WTC11 (cell line): ENCODE results near the gene TAF1D.

Source experiments
- TF ChIP-seq, protein P1 (sequence below): sonication (generic); formaldehyde crosslinking; IDR thresholded peaks from 2 replicates; pipeline ENCODE4 v1.8.1; 2023; ENCODE audit warnings: mild to moderate bottlenecking, missing genetic modification reagents, moderate library complexity
- TF ChIP-seq, protein P2 (sequence below): sonication (generic); formaldehyde crosslinking; IDR thresholded peaks from 2 replicates; pipeline ENCODE4 v1.8.0; 2022; ENCODE audit warnings: mild to moderate bottlenecking, missing genetic modification reagents

DNA sequence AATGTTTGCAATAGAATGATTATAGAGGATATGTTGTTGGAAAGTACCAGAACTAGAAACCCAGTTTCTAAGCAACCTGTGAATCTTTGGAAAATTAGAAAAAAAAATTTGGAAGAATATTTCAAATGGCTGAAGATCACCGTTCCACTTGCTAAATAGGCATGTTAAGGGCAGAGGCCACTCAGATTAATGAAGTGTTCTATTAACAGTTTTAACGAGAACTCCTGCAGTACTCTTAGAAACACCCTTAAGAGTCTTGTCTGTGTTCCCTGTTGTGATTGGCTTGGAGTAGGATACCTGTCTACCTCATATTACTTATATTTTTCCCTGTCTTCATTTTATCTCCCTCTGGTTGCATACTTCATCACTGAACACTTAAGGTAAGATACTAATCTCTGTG lies 4.8 kb upstream of the TAF1D start:
- TF ChIP-seq, protein P1, sequence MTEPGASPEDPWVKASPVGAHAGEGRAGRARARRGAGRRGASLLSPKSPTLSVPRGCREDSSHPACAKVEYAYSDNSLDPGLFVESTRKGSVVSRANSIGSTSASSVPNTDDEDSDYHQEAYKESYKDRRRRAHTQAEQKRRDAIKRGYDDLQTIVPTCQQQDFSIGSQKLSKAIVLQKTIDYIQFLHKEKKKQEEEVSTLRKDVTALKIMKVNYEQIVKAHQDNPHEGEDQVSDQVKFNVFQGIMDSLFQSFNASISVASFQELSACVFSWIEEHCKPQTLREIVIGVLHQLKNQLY (CRISPR knock-in tag): no peak
- TF ChIP-seq, protein P2, sequence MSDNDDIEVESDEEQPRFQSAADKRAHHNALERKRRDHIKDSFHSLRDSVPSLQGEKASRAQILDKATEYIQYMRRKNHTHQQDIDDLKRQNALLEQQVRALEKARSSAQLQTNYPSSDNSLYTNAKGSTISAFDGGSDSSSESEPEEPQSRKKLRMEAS (CRISPR knock-in tag): no peak
